Adrenal gland (tissue), 12 donors: ENCODE data around the gene GFER. TPM values are rescaled to one million over a fixed set of nuclear protein-coding genes. Genes with fewer than 3 reads are reported as not detected.
A peak's percentile ranks its signal among the peaks of the same experiment; 100 is the strongest.

Experiments used
- DNase-seq, 7 donors: peaks; one replicate each; pipeline ENCODE4 v3.0.0-alpha.2; 2019 to 2020
- H3K27ac ChIP-seq, 5 donors: fragments of 200-600 bp; sonication (generic) in 4 of 5; 1 replicate in 3 of 5; 2 replicates in 2 of 5; pipeline versions ENCODE4 v1.5.1 to v1.8.0; 2016 to 2020; ENCODE audit warnings: mild to moderate bottlenecking in 1 of 5
- H3K27me3 ChIP-seq: fragments of 200-600 bp; 2 replicates; pipeline ENCODE4 v1.8.0; 2021
- H3K36me3 ChIP-seq, 2 donors: fragments of 200-600 bp; replicated peaks in 1 of 2; 1 replicate in 1 of 2; 2 replicates in 1 of 2; pipeline versions ENCODE4 v1.5.1 to v1.8.0; 2018 to 2022
- H3K4me1 ChIP-seq, 2 donors: fragments of 200-600 bp; replicated peaks in 1 of 2; 1 replicate in 1 of 2; 2 replicates in 1 of 2; pipeline versions ENCODE4 v1.5.1 to v1.8.0; 2018 to 2021
- H3K4me3 ChIP-seq, 4 donors: fragments of 200-600 bp; sonication (generic) in 3 of 4; one replicate each; pipeline ENCODE4 v1.5.1; 2016 to 2018
- H3K9me3 ChIP-seq, 3 donors: fragments of 200-600 bp; sonication (generic) in 1 of 3; replicated peaks in 1 of 3; 1 replicate in 2 of 3; 2 replicates in 1 of 3; pipeline versions ENCODE4 v1.5.1 to v1.8.0; 2016 to 2021
- CTCF ChIP-seq, 6 experiments: fragments of 450-650 bp in 4 of 6; fragments of 200-600 bp in 2 of 6; sonication (generic) in 1 of 6; IDR thresholded peaks; 1 replicate in 5 of 6; 2 replicates in 1 of 6; pipeline versions ENCODE4 v1.5.1 to v1.8.0; 2016 to 2021; ENCODE audit warnings: antibody characterized with exemption in 6 of 6, mild to moderate bottlenecking in 2 of 6, moderate library complexity in 1 of 6
- POLR2A ChIP-seq, 2 donors: fragments of 450-650 bp; IDR thresholded peaks; one replicate each; pipeline ENCODE4 v1.6.1; 2017; ENCODE audit warnings: antibody characterized with exemption in 2 of 2, mild to moderate bottlenecking in 2 of 2, moderate library complexity in 1 of 2
- WGBS, 4 donors: extraction: QIAGEN DNeasy Blood & Tissue Kit in 2 of 4; methylation state at CpG; one replicate each; pipeline versions ENCODE4 v1.1.5 to v1.1.7; 2013 to 2017; 5-methylcytosine and 5-hydroxymethylcytosine counted together
- intact Hi-C, 2 donors: fragments of 100-400 bp; cut with DNase I; formaldehyde crosslinking; loops; one replicate each; pipeline versions ENCODE4 v1.14.1 to v1.15.0; 2022 to 2023
- polyA plus RNA-seq, 3 donors: library from polyadenylated mRNA; stranded (reverse); fragments of 200-250 nt in 2 of 3; fragments of 350-450 nt in 1 of 3; fragmentation: Illumina TruSeq in 1 of 3; extraction: RNeasy Lipid Tissue Mini Kit (QIAGEN cat#74804) in 1 of 3; gene quantifications; one replicate each; pipeline ENCODE4 v1.2.3, GENCODE V29; 2013 to 2014
- total RNA-seq, 9 donors: library from RNA; depleted of rRNA in 4 of 9; stranded (reverse); fragments of >200 nt in 4 of 9; fragments of 120-200 nt in 1 of 9; fragmentation: NEBNext Ultra II Directional in 1 of 9; extraction: Animal tissue kit (Norgen Biotek cat#: 25700) in 1 of 9; gene quantifications; one replicate each; pipeline versions ENCODE4 v1.1.0 to v1.2.4, GENCODE V29; 2013 to 2023
- donor health status: healthy with polysubstance abuse.
- donor health status: Bipolar disorder and iron deficiency.
- donor health status: DM: yes; HTN: yes; CAD: no.
- donor health status: DM: no; HTN: no; CAD: no.
- donor health status: DM: no; HTN: no; CAD: no.
- donor health status: DM: yes; HTN: yes; CAD: no.

Gene GFER
- total and polyA plus RNA-seq, 12 donors, result 16.4 to 60.8 (median 27.8) TPM

- TF ChIP-seq CTCF (IDR thresholded peaks at IDR 0.05) (no peak), POLR2A (IDR thresholded peaks at IDR 0.05) (no peak)
- Histone ChIP-seq H3K4me1 (peaks cover 0 to 18% of the 10 kb centered on the region in 2 donors), H3K27me3 (peaks cover 26% of the 10 kb centered on the region), H3K9me3 (no peaks in the 10 kb centered on the region), H3K4me3 (no peak overlapping the region), H3K36me3 (peaks cover 0 to 36% of the 10 kb centered on the region in 2 donors), H3K27ac (no peak overlapping the region)
- 54 to 72% (median 65%) methylated on average over 4 to 5 of the region's 5 CpGs for WGBS, 4 donors
- intact Hi-C loops, result no loop called here
- DNase-seq, result no peak
Measured at GRCh38 chr16:1982013-1982433, 2.0 kb upstream of the GFER start.

- peaks cover 26% of the 10 kb centered on the region for H3K27me3 ChIP-seq
- H3K9me3 ChIP-seq, result no peaks in the 10 kb centered on the region
- peak overlapping the region in 2 of 4 donors; percentile 57 to 74 for H3K4me3 ChIP-seq
- no peak for DNase-seq
- intact Hi-C loops, result no loop called here
- H3K27ac ChIP-seq, result peak overlapping the region in 3 of 5 donors; percentile 11 to 74 (median 71)
- WGBS, 4 donors, result 24 to 30% (median 25%) methylated on average over 15 to 19 of the region's 19 CpGs
- H3K4me1 ChIP-seq, result peaks cover 0 to 18% of the 10 kb centered on the region in 2 donors
- TF ChIP-seq CTCF (IDR thresholded peaks at IDR 0.05), result peak in 1 of 6 experiments; percentile 7
- TF ChIP-seq POLR2A (IDR thresholded peaks at IDR 0.05), result no peak
- peaks cover 0 to 25% of the 10 kb centered on the region in 2 donors for H3K36me3 ChIP-seq
Measured at GRCh38 chr16:1982991-1983543, 926 bp upstream of the GFER start.

- 15 to 66% (median 23%) methylated on average over 10 to 58 of the region's 58 CpGs for WGBS, 4 donors
- TF ChIP-seq POLR2A (IDR thresholded peaks at IDR 0.05), result no peak
- no peak for TF ChIP-seq CTCF (IDR thresholded peaks at IDR 0.05)
- peaks cover 0 to 18% of the 10 kb centered on the region in 2 donors for H3K4me1 ChIP-seq
- H3K36me3 ChIP-seq, result peaks cover 0 to 19% of the 10 kb centered on the region in 2 donors
- H3K9me3 ChIP-seq, result no peaks in the 10 kb centered on the region
- H3K27me3 ChIP-seq, result peaks cover 25% of the 10 kb centered on the region
- H3K4me3 ChIP-seq, result peak overlapping the region in 3 of 4 donors; percentile 32 to 74 (median 57)
- intact Hi-C loops, result no loop called here
- H3K27ac ChIP-seq, result peak overlapping the region in 3 of 5 donors; percentile 49 to 74 (median 71)
- peak in 2 of 7 donors; percentile 37 to 57 for DNase-seq
Measured at GRCh38 chr16:1984347-1985225, 593 bp downstream of the GFER start.

GRCh38 chr16:1985466-1986150, 1.6 kb downstream of the GFER start:
- peaks cover 22% of the 10 kb centered on the region for H3K27me3 ChIP-seq
- TF ChIP-seq POLR2A (IDR thresholded peaks at IDR 0.05), result no peak
- TF ChIP-seq CTCF (IDR thresholded peaks at IDR 0.05), result no peak
- intact Hi-C loops, result no loop called here
- no peak overlapping the region for H3K4me3 ChIP-seq
- H3K36me3 ChIP-seq, result peaks cover 0 to 19% of the 10 kb centered on the region in 2 donors
- H3K27ac ChIP-seq, result no peak overlapping the region
- peaks cover 0 to 21% of the 10 kb centered on the region in 2 donors for H3K4me1 ChIP-seq
- 90 to 96% (median 92%) methylated on average over 10 to 14 of the region's 14 CpGs for WGBS, 4 donors
- no peaks in the 10 kb centered on the region for H3K9me3 ChIP-seq
- DNase-seq, result no peak
